ENCODE data around the gene NCCRP1. TPM values are rescaled to one million over a fixed set of nuclear protein-coding genes. Genes with fewer than 3 reads are reported as not detected.

NCCRP1 gene
- total and polyA plus RNA-seq, 10 donors, result 0.12 to 1.7 (median 0.19) TPM; not detected in 5

GRCh38 chr19:39223703-39224279 is 27.0 kb downstream of the NCCRP1 start:
- intact Hi-C loops (cut with DNase I; ENCODE audit: low total_unique reads), result loop anchor here (10.0 kb wide), 1 partner anchor 101 kb away; the partner anchor contains the start of gene LRFN1
- WGBS, 5 donors, result 16 to 24% (median 21%) methylated on average over 4 of the region's 4 CpGs
- Histone ChIP-seq H3K27me3 (replicated peaks in 1 of 7) (peaks cover 0 to 56% (median 3%) of the 10 kb centered on the region in 7 donors), H3K4me1 (no peaks in the 10 kb centered on the region), H3K9me3 (no peaks in the 10 kb centered on the region), H3K4me3 (no peak overlapping the region), H3K36me3 (no peaks in the 10 kb centered on the region), H3K27ac (no peak overlapping the region)
- no peak for TF ChIP-seq POLR2A (IDR thresholded peaks at IDR 0.05)
- TF ChIP-seq, protein P1, sequence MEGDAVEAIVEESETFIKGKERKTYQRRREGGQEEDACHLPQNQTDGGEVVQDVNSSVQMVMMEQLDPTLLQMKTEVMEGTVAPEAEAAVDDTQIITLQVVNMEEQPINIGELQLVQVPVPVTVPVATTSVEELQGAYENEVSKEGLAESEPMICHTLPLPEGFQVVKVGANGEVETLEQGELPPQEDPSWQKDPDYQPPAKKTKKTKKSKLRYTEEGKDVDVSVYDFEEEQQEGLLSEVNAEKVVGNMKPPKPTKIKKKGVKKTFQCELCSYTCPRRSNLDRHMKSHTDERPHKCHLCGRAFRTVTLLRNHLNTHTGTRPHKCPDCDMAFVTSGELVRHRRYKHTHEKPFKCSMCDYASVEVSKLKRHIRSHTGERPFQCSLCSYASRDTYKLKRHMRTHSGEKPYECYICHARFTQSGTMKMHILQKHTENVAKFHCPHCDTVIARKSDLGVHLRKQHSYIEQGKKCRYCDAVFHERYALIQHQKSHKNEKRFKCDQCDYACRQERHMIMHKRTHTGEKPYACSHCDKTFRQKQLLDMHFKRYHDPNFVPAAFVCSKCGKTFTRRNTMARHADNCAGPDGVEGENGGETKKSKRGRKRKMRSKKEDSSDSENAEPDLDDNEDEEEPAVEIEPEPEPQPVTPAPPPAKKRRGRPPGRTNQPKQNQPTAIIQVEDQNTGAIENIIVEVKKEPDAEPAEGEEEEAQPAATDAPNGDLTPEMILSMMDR (IDR thresholded peaks at IDR 0.05 in 8 of 11, conservative IDR thresholded peaks at IDR 0.05 in 3 of 11), result no peak
- no peak for TF ChIP-seq POLR2AphosphoS5 (IDR thresholded peaks at IDR 0.05)
- no peak for DNase-seq

GRCh38 chr19:39224910-39225309 is 28.1 kb downstream of the NCCRP1 start:
- no peaks in the 10 kb centered on the region for H3K36me3 ChIP-seq
- WGBS, 5 donors, result 13 to 32% (median 19%) methylated on average over 3 of the region's 3 CpGs
- H3K27me3 ChIP-seq (replicated peaks in 1 of 7), result peaks cover 0 to 47% (median 3%) of the 10 kb centered on the region in 7 donors
- no peaks in the 10 kb centered on the region for H3K9me3 ChIP-seq
- TF ChIP-seq POLR2AphosphoS5 (IDR thresholded peaks at IDR 0.05) (no peak), POLR2A (IDR thresholded peaks at IDR 0.05) (no peak)
- TF ChIP-seq, protein P1 (IDR thresholded peaks at IDR 0.05 in 8 of 11, conservative IDR thresholded peaks at IDR 0.05 in 3 of 11), result no peak
- H3K4me1 ChIP-seq, result no peaks in the 10 kb centered on the region
- DNase-seq, result no peak
- no peak overlapping the region for H3K4me3 ChIP-seq
- no peak overlapping the region for H3K27ac ChIP-seq
- intact Hi-C loops (cut with DNase I; ENCODE audit: low total_unique reads), result loop anchor here (10.0 kb wide), 1 partner anchor 100 kb away; the partner anchor contains the start of gene LRFN1

DNA sequence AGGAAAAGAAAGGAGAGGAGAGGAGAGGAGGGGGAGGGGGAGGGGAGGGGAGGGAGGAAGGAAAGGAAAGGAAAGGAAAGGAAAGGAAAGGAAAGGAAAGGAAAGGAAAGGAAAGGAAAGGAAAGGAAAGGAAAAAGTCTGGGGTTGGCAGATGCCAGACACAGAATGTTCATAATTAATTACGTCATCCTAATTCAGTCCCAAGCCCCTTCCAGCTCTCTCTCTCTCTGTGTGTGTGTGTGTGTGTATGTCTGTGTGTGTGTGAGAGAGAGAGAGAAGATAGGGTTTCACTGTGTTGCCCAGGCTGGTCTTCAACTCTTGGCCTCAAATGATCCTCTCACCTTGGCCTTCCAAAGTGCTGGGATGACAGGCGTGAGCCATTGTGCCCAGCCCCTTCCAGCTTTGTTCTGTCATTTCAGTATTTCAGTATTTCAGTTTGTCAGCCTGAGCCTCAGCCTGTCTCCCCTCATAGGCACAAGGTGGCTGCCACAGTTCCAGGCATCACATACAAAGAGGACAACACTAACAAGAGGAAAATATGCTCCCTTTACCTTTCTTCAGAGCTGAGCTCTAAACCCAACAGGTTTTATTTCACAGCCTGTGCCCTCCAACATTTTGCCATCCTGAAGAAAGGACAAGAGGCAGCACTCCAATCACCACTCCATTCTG is 33.5 kb downstream of the NCCRP1 start:
- intact Hi-C loops (cut with DNase I; ENCODE audit: low total_unique reads), result no loop called here
- Histone ChIP-seq H3K27ac (no peak overlapping the region), H3K4me1 (no peaks in the 10 kb centered on the region), H3K9me3 (no peaks in the 10 kb centered on the region), H3K27me3 (replicated peaks in 1 of 7) (peaks cover 0 to 8% (median 0%) of the 10 kb centered on the region in 7 donors), H3K4me3 (no peak overlapping the region), H3K36me3 (no peaks in the 10 kb centered on the region)
- TF ChIP-seq, protein P1 (IDR thresholded peaks at IDR 0.05 in 8 of 11, conservative IDR thresholded peaks at IDR 0.05 in 3 of 11), result no peak
- TF ChIP-seq POLR2AphosphoS5 (IDR thresholded peaks at IDR 0.05), result no peak
- no peak for TF ChIP-seq POLR2A (IDR thresholded peaks at IDR 0.05)
- no peak for DNase-seq
- 67 to 92% (median 79%) methylated on average over 2 of the region's 2 CpGs for WGBS, 5 donors

GRCh38 chr19:39232708-39233107 is 35.9 kb downstream of the NCCRP1 start:
- DNase-seq, result no peak
- H3K27ac ChIP-seq, result no peak overlapping the region
- 86 to 94% (median 90%) methylated on average over 5 of the region's 5 CpGs for WGBS, 5 donors
- H3K4me1 ChIP-seq, result peaks cover 0 to 7% (median 5%) of the 10 kb centered on the region in 6 donors
- no peaks in the 10 kb centered on the region for H3K36me3 ChIP-seq
- H3K4me3 ChIP-seq, result no peak overlapping the region
- no peak for TF ChIP-seq POLR2A (IDR thresholded peaks at IDR 0.05)
- H3K9me3 ChIP-seq, result no peaks in the 10 kb centered on the region
- intact Hi-C loops (cut with DNase I; ENCODE audit: low total_unique reads), result no loop called here
- peaks cover 0 to 18% (median 0%) of the 10 kb centered on the region in 7 donors for H3K27me3 ChIP-seq (replicated peaks in 1 of 7)
